Uterus (tissue), 4 donors: ENCODE measurements around the gene SPDYE4. TPM values are rescaled to one million over a fixed set of nuclear protein-coding genes. Genes with fewer than 3 reads are reported as not detected.

Experiments used
- DNase-seq, 2 donors: peaks; one replicate each; pipeline ENCODE4 v3.0.0-alpha.2; 2019 to 2020
- H3K27ac ChIP-seq, 2 donors: fragments of 200-600 bp; sonication (generic); 1 replicate in 1 of 2; 2 replicates in 1 of 2; pipeline ENCODE4 v1.5.1; 2016 to 2018
- H3K27me3 ChIP-seq, 2 donors: fragments of 200-600 bp; sonication (generic); one replicate each; pipeline ENCODE4 v1.5.1; 2018 to 2019; ENCODE audit warnings: control low read depth in 1 of 2
- H3K36me3 ChIP-seq, 2 donors: fragments of 200-600 bp; sonication (generic); one replicate each; pipeline ENCODE4 v1.5.1; 2019; ENCODE audit warnings: control low read depth in 1 of 2
- H3K4me1 ChIP-seq, 2 donors: fragments of 200-600 bp; sonication (generic); one replicate each; pipeline ENCODE4 v1.5.1; 2018 to 2019; ENCODE audit warnings: control low read depth in 1 of 2
- H3K4me3 ChIP-seq, 2 donors: fragments of 200-600 bp; sonication (generic); 1 replicate in 1 of 2; 2 replicates in 1 of 2; pipeline ENCODE4 v1.5.1; 2018 to 2019; ENCODE audit warnings: mild to moderate bottlenecking in 1 of 2
- H3K9me3 ChIP-seq, 2 donors: fragments of 200-600 bp; sonication (generic); one replicate each; pipeline ENCODE4 v1.5.1; 2019; ENCODE audit warnings: control low read depth in 1 of 2
- POLR2A ChIP-seq, 2 donors: fragments of 450-650 bp; IDR thresholded peaks; one replicate each; pipeline ENCODE4 v1.6.1; 2016; ENCODE audit warnings: antibody characterized with exemption in 2 of 2, mild to moderate bottlenecking in 1 of 2, moderate library complexity in 1 of 2
- intact Hi-C: fragments of 100-400 bp; cut with DNase I; formaldehyde crosslinking; loops from one replicate; pipeline ENCODE4 v1.15.1; 2023; ENCODE audit warnings: low total_unique reads
- total RNA-seq, 4 donors: library from RNA; depleted of rRNA in 3 of 4; stranded (reverse); fragments of >200 nt in 3 of 4; gene quantifications; one replicate each; pipeline versions ENCODE4 v1.1.0 to v1.2.4, GENCODE V29; 2014 to 2023
- TF ChIP-seq, protein P1 (sequence below), 4 experiments: fragments of 200-600 bp in 2 of 4; fragments of 450-650 bp in 2 of 4; sonication (generic) in 2 of 4; IDR thresholded peaks; one replicate each; pipeline ENCODE4 v1.5.1; 2016 to 2019; ENCODE audit warnings: antibody characterized with exemption in 4 of 4, mild to moderate bottlenecking in 2 of 4, moderate library complexity in 1 of 4
- donor health status: DM: yes; HTN: yes; CAD: no.

The SPDYE4 gene
- total RNA-seq, 4 donors from 2014 or later: not detected

- TF ChIP-seq, protein P1, sequence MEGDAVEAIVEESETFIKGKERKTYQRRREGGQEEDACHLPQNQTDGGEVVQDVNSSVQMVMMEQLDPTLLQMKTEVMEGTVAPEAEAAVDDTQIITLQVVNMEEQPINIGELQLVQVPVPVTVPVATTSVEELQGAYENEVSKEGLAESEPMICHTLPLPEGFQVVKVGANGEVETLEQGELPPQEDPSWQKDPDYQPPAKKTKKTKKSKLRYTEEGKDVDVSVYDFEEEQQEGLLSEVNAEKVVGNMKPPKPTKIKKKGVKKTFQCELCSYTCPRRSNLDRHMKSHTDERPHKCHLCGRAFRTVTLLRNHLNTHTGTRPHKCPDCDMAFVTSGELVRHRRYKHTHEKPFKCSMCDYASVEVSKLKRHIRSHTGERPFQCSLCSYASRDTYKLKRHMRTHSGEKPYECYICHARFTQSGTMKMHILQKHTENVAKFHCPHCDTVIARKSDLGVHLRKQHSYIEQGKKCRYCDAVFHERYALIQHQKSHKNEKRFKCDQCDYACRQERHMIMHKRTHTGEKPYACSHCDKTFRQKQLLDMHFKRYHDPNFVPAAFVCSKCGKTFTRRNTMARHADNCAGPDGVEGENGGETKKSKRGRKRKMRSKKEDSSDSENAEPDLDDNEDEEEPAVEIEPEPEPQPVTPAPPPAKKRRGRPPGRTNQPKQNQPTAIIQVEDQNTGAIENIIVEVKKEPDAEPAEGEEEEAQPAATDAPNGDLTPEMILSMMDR (IDR thresholded peaks at IDR 0.05): no peak
- no peak for TF ChIP-seq POLR2A (IDR thresholded peaks at IDR 0.05)
- intact Hi-C loops: no loop called here
- Histone ChIP-seq H3K36me3 (no peaks in the 10 kb centered on the region), H3K27ac (no peak overlapping the region), H3K27me3 (no peaks in the 10 kb centered on the region), H3K4me3 (no peak overlapping the region), H3K9me3 (no peaks in the 10 kb centered on the region), H3K4me1 (no peaks in the 10 kb centered on the region)
- no peak for DNase-seq
These were observed 37.8 kb downstream of the SPDYE4 start for GRCh38 chr17:8720596-8720995.

- intact Hi-C loops: no loop called here
- H3K4me1 ChIP-seq: no peaks in the 10 kb centered on the region
- no peaks in the 10 kb centered on the region for H3K27me3 ChIP-seq
- no peak for TF ChIP-seq POLR2A (IDR thresholded peaks at IDR 0.05)
- TF ChIP-seq, protein P1 (IDR thresholded peaks at IDR 0.05): no peak
- H3K4me3 ChIP-seq: no peak overlapping the region
- H3K36me3 ChIP-seq: no peaks in the 10 kb centered on the region
- DNase-seq: no peak
- no peaks in the 10 kb centered on the region for H3K9me3 ChIP-seq
- H3K27ac ChIP-seq: no peak overlapping the region
These were observed 38.8 kb downstream of the SPDYE4 start for GRCh38 chr17:8719291-8720246.

DNA sequence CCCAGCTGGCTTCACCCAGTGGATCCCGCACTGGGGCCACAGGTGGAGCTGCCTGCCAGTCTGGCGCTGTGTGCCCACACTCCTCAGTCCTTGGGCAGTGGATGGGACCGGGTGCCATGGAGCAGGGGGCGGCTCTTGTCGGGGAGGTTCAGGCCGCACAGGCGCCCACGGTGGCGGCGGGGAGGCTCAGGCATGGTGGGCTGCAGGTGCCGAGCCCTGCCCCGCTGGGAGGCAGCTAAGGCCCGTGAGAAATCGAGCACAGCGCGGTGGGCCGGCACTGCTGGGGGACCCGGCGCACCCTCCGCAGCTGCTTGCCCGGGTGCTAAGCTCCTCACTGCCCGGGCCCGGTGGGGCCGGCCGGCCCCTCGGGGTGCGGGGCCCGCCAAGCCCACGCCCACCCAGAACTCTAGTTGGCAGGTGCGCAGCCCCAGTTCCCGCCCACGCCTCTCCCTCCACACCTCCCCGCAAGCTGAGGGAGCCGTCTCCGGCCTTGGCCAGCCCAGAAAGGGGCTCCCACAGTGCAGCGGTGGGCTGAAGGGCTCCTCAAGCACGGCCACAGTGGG, 40.3 kb downstream of the SPDYE4 start:
- H3K9me3 ChIP-seq: no peaks in the 10 kb centered on the region
- DNase-seq: peak in 1 of 2 donors; percentile 7
- H3K27me3 ChIP-seq: no peaks in the 10 kb centered on the region
- H3K27ac ChIP-seq: no peak overlapping the region
- TF ChIP-seq, protein P1 (IDR thresholded peaks at IDR 0.05): no peak
- TF ChIP-seq POLR2A (IDR thresholded peaks at IDR 0.05): no peak
- intact Hi-C loops: no loop called here
- no peak overlapping the region for H3K4me3 ChIP-seq
- no peaks in the 10 kb centered on the region for H3K4me1 ChIP-seq
- no peaks in the 10 kb centered on the region for H3K36me3 ChIP-seq

GRCh38 chr17:8713878-8714277, 44.5 kb downstream of the SPDYE4 start:
- H3K4me3 ChIP-seq: no peak overlapping the region
- TF ChIP-seq, protein P1 (IDR thresholded peaks at IDR 0.05): no peak
- TF ChIP-seq POLR2A (IDR thresholded peaks at IDR 0.05): no peak
- intact Hi-C loops: no loop called here

DNA sequence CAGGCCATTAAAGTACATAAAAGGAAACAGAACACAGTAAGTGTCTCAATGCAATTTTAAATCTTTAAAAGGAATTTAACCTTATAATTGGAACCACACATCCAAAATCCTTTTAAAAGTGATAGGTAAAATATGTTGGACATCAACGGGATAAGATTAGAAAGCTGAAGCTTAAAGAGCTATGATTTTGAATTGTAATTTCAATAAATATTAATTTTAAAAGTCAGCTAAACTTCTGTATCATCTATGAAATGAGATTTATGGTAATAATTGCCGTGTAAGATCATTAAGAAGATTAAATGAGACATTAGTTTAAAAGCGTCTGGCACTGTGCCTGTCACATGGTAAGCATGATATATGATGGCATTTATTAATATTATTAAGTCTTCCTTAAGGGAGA, 45.0 kb downstream of the SPDYE4 start:
- intact Hi-C loops: no loop called here
- DNase-seq: no peak
- no peak for TF ChIP-seq POLR2A (IDR thresholded peaks at IDR 0.05)
- TF ChIP-seq, protein P1 (IDR thresholded peaks at IDR 0.05): no peak
- Histone ChIP-seq H3K27me3 (no peaks in the 10 kb centered on the region), H3K4me1 (peaks cover 0 to 1% of the 10 kb centered on the region in 2 donors), H3K27ac (no peak overlapping the region), H3K9me3 (no peaks in the 10 kb centered on the region), H3K36me3 (no peaks in the 10 kb centered on the region), H3K4me3 (no peak overlapping the region)

More at GRCh38 chr17:8713878-8714277, 44.5 kb downstream of the SPDYE4 start:
- no peak overlapping the region for H3K27ac ChIP-seq
- no peaks in the 10 kb centered on the region for H3K4me1 ChIP-seq
- H3K36me3 ChIP-seq: no peaks in the 10 kb centered on the region
- H3K27me3 ChIP-seq: no peaks in the 10 kb centered on the region
- DNase-seq: no peak
- H3K9me3 ChIP-seq: no peaks in the 10 kb centered on the region
